ENCODE results near the gene KCNIP1.

Gene KCNIP1

GRCh38 chr5:170511551-170512258, 7.9 kb downstream of the KCNIP1 start:
- no peak overlapping the region for H3K4me2 ChIP-seq (ENCODE audit: low read length, poor library complexity, severe bottlenecking)
- H3K9ac ChIP-seq (ENCODE audit: low read length): no peak overlapping the region

GRCh38 chr5:170513856-170514525, 10.2 kb downstream of the KCNIP1 start:
- no peak overlapping the region for H2BK12ac ChIP-seq (ENCODE audit: low read length in 2 of 2)
- no peak overlapping the region for H2BK5ac ChIP-seq (ENCODE audit: low read depth, low read length, poor library complexity, severe bottlenecking)
- H4K8ac ChIP-seq (ENCODE audit: low read length): no peak overlapping the region
- no peak overlapping the region for H3K9ac ChIP-seq (ENCODE audit: low read length)
- H2AFZ ChIP-seq (ENCODE audit: low read depth, low read length): no peak overlapping the region
- H3K4me2 ChIP-seq (ENCODE audit: low read length, poor library complexity, severe bottlenecking): no peak overlapping the region
- H2AK5ac ChIP-seq (ENCODE audit: low read length, severe bottlenecking): no peak overlapping the region
- no peak overlapping the region for H3K4me3 ChIP-seq (ENCODE audit: insufficient read depth in 1 of 2, low read depth in 1 of 2, low read length in 2 of 2)
- H3K4me1 ChIP-seq (ENCODE audit: control insufficient read depth, insufficient read depth, low read depth, low read length): peaks cover 3% of the 10 kb centered on the region
- peaks cover 0 to 38% of the 10 kb centered on the region in 2 experiments for H3K27me3 ChIP-seq (ENCODE audit: control insufficient read depth in 1 of 2, insufficient read depth in 1 of 2, low read length in 2 of 2)
- H3K23ac ChIP-seq (ENCODE audit: low read length in 2 of 2): no peak overlapping the region
- H2BK15ac ChIP-seq (ENCODE audit: low read depth, poor library complexity, severe bottlenecking): no peak overlapping the region
- H3K9me3 ChIP-seq (ENCODE audit: control insufficient read depth, low read length): no peaks in the 10 kb centered on the region
- no peak overlapping the region for H3K27ac ChIP-seq (ENCODE audit: low read length, poor library complexity, severe bottlenecking)
- WGBS: 80% methylated on average over 5 of the region's 5 CpGs
- H3K14ac ChIP-seq (ENCODE audit: low read length in 2 of 2): peak overlapping the region in 1 of 2 experiments; percentile 44
- no peak overlapping the region for H3K18ac ChIP-seq (ENCODE audit: low read depth in 1 of 2, low read length in 2 of 2)
- peaks cover 27% of the 10 kb centered on the region for H3K79me1 ChIP-seq (replicated peaks; ENCODE audit: low read length, poor library complexity, severe bottlenecking)
- no peak for DNase-seq
- H3K36me3 ChIP-seq (ENCODE audit: control insufficient read depth in 1 of 2, insufficient read depth in 2 of 2, low read depth in 1 of 2, low read length in 2 of 2): peaks cover 0 to 13% of the 10 kb centered on the region in 2 experiments
- no peak overlapping the region for H2BK120ac ChIP-seq (ENCODE audit: low read depth, low read length)
- no peak overlapping the region for H3K4ac ChIP-seq (ENCODE audit: low read depth in 1 of 2, low read length in 2 of 2)
- no peak overlapping the region for H4K91ac ChIP-seq (ENCODE audit: low read length)

More at GRCh38 chr5:170511551-170512258, 7.9 kb downstream of the KCNIP1 start:
- Histone ChIP-seq H3K79me1 (replicated peaks; ENCODE audit: low read length, poor library complexity, severe bottlenecking) (peaks cover 28% of the 10 kb centered on the region), H4K8ac (ENCODE audit: low read length) (no peak overlapping the region), H3K14ac (ENCODE audit: low read length in 2 of 2) (no peak overlapping the region), H2BK120ac (ENCODE audit: low read depth, low read length) (no peak overlapping the region), H3K18ac (ENCODE audit: low read depth in 1 of 2, low read length in 2 of 2) (no peak overlapping the region), H2BK12ac (ENCODE audit: low read length in 2 of 2) (no peak overlapping the region), H3K27ac (ENCODE audit: low read length, poor library complexity, severe bottlenecking) (no peak overlapping the region), H3K9me3 (ENCODE audit: control insufficient read depth, low read length) (no peaks in the 10 kb centered on the region), H3K23ac (ENCODE audit: low read length in 2 of 2) (no peak overlapping the region), H3K4me3 (ENCODE audit: insufficient read depth in 1 of 2, low read depth in 1 of 2, low read length in 2 of 2) (no peak overlapping the region), H3K4ac (ENCODE audit: low read depth in 1 of 2, low read length in 2 of 2) (no peak overlapping the region), H3K27me3 (ENCODE audit: control insufficient read depth in 1 of 2, insufficient read depth in 1 of 2, low read length in 2 of 2) (peaks cover 0 to 54% of the 10 kb centered on the region in 2 experiments), H2AK5ac (ENCODE audit: low read length, severe bottlenecking) (no peak overlapping the region), H4K91ac (ENCODE audit: low read length) (no peak overlapping the region), H3K36me3 (ENCODE audit: control insufficient read depth in 1 of 2, insufficient read depth in 2 of 2, low read depth in 1 of 2, low read length in 2 of 2) (peaks cover 0 to 12% of the 10 kb centered on the region in 2 experiments), H3K4me1 (ENCODE audit: control insufficient read depth, insufficient read depth, low read depth, low read length) (peaks cover 11% of the 10 kb centered on the region), H2BK5ac (ENCODE audit: low read depth, low read length, poor library complexity, severe bottlenecking) (no peak overlapping the region), H2BK15ac (ENCODE audit: low read depth, poor library complexity, severe bottlenecking) (no peak overlapping the region), H2AFZ (ENCODE audit: low read depth, low read length) (no peak overlapping the region)
- WGBS: 92% methylated on average over 5 of the region's 8 CpGs
- DNase-seq: no peak

- H3K23ac ChIP-seq (ENCODE audit: low read length in 2 of 2): no peak overlapping the region
These were observed 13.6 kb downstream of the KCNIP1 start for GRCh38 chr5:170517411-170517810.

GRCh38 chr5:170518277-170518676, 14.5 kb downstream of the KCNIP1 start:
- no peak overlapping the region for H3K9ac ChIP-seq (ENCODE audit: low read length)
- no peak overlapping the region for H4K91ac ChIP-seq (ENCODE audit: low read length)
- no peak overlapping the region for H3K4me3 ChIP-seq (ENCODE audit: insufficient read depth in 1 of 2, low read depth in 1 of 2, low read length in 2 of 2)
- H3K18ac ChIP-seq (ENCODE audit: low read depth in 1 of 2, low read length in 2 of 2): no peak overlapping the region
- peaks cover 0 to 8% of the 10 kb centered on the region in 2 experiments for H3K36me3 ChIP-seq (ENCODE audit: control insufficient read depth in 1 of 2, insufficient read depth in 2 of 2, low read depth in 1 of 2, low read length in 2 of 2)
- WGBS: 90% methylated on average over 5 of the region's 5 CpGs
- no peak overlapping the region for H2BK120ac ChIP-seq (ENCODE audit: low read depth, low read length)
- H3K4me2 ChIP-seq (ENCODE audit: low read length, poor library complexity, severe bottlenecking): no peak overlapping the region
- H3K4me1 ChIP-seq (ENCODE audit: control insufficient read depth, insufficient read depth, low read depth, low read length): peaks cover 23% of the 10 kb centered on the region
- no peak overlapping the region for H2BK5ac ChIP-seq (ENCODE audit: low read depth, low read length, poor library complexity, severe bottlenecking)
- H2BK12ac ChIP-seq (ENCODE audit: low read length in 2 of 2): no peak overlapping the region
- peaks cover 12% of the 10 kb centered on the region for H3K79me1 ChIP-seq (replicated peaks; ENCODE audit: low read length, poor library complexity, severe bottlenecking)
- no peak overlapping the region for H2AFZ ChIP-seq (ENCODE audit: low read depth, low read length)
- H3K14ac ChIP-seq (ENCODE audit: low read length in 2 of 2): no peak overlapping the region
- H3K23ac ChIP-seq (ENCODE audit: low read length in 2 of 2): no peak overlapping the region
- peaks cover 4% of the 10 kb centered on the region for H3K9me3 ChIP-seq (ENCODE audit: control insufficient read depth, low read length)
- no peak for DNase-seq
- no peak overlapping the region for H4K8ac ChIP-seq (ENCODE audit: low read length)
- no peak overlapping the region for H3K27ac ChIP-seq (ENCODE audit: low read length, poor library complexity, severe bottlenecking)
- no peak overlapping the region for H3K4ac ChIP-seq (ENCODE audit: low read depth in 1 of 2, low read length in 2 of 2)
- H2AK5ac ChIP-seq (ENCODE audit: low read length, severe bottlenecking): no peak overlapping the region
- no peak overlapping the region for H2BK15ac ChIP-seq (ENCODE audit: low read depth, poor library complexity, severe bottlenecking)
- peaks cover 0 to 63% of the 10 kb centered on the region in 2 experiments for H3K27me3 ChIP-seq (ENCODE audit: control insufficient read depth in 1 of 2, insufficient read depth in 1 of 2, low read length in 2 of 2)

More at GRCh38 chr5:170517411-170517810, 13.6 kb downstream of the KCNIP1 start:
- Histone ChIP-seq H2BK5ac (ENCODE audit: low read depth, low read length, poor library complexity, severe bottlenecking) (no peak overlapping the region), H3K4me3 (ENCODE audit: insufficient read depth in 1 of 2, low read depth in 1 of 2, low read length in 2 of 2) (no peak overlapping the region), H2AK5ac (ENCODE audit: low read length, severe bottlenecking) (no peak overlapping the region), H3K27ac (ENCODE audit: low read length, poor library complexity, severe bottlenecking) (no peak overlapping the region), H3K27me3 (ENCODE audit: control insufficient read depth in 1 of 2, insufficient read depth in 1 of 2, low read length in 2 of 2) (peaks cover 0 to 59% of the 10 kb centered on the region in 2 experiments), H3K18ac (ENCODE audit: low read depth in 1 of 2, low read length in 2 of 2) (no peak overlapping the region), H3K9ac (ENCODE audit: low read length) (no peak overlapping the region), H2BK120ac (ENCODE audit: low read depth, low read length) (no peak overlapping the region), H2BK15ac (ENCODE audit: low read depth, poor library complexity, severe bottlenecking) (no peak overlapping the region), H3K4ac (ENCODE audit: low read depth in 1 of 2, low read length in 2 of 2) (no peak overlapping the region), H2BK12ac (ENCODE audit: low read length in 2 of 2) (no peak overlapping the region), H4K8ac (ENCODE audit: low read length) (no peak overlapping the region), H3K9me3 (ENCODE audit: control insufficient read depth, low read length) (peaks cover 4% of the 10 kb centered on the region), H3K14ac (ENCODE audit: low read length in 2 of 2) (no peak overlapping the region), H3K79me1 (replicated peaks; ENCODE audit: low read length, poor library complexity, severe bottlenecking) (peaks cover 14% of the 10 kb centered on the region), H3K36me3 (ENCODE audit: control insufficient read depth in 1 of 2, insufficient read depth in 2 of 2, low read depth in 1 of 2, low read length in 2 of 2) (peaks cover 0 to 8% of the 10 kb centered on the region in 2 experiments), H3K4me2 (ENCODE audit: low read length, poor library complexity, severe bottlenecking) (no peak overlapping the region), H2AFZ (ENCODE audit: low read depth, low read length) (no peak overlapping the region), H3K4me1 (ENCODE audit: control insufficient read depth, insufficient read depth, low read depth, low read length) (peaks cover 16% of the 10 kb centered on the region), H4K91ac (ENCODE audit: low read length) (no peak overlapping the region)
- DNase-seq: no peak
- 95% methylated on average over 2 of the region's 2 CpGs for WGBS
